Natural killer cell (primary cell): ENCODE data around the gene TBPL2. TPM values are rescaled to one million over a fixed set of nuclear protein-coding genes. Genes with fewer than 3 reads are reported as not detected.
A peak's percentile ranks its signal among the peaks of the same experiment; 100 is the strongest.

ENCODE experiments used
- ATAC-seq, 3 donors: fragments of 150-1000 bp in 2 of 3; fragments of 200-7000 bp in 1 of 3; cut with Tn5 transposase; 1 replicate in 1 of 3; 2 replicates in 2 of 3; pipeline ENCODE4 v1.10.0; 2021; ENCODE audit warnings: mild to moderate bottlenecking in 2 of 3, moderate library complexity in 2 of 3
- DNase-seq, 2 donors: peaks; one replicate each; pipeline versions ENCODE4 v3.0.0 to v3.0.0-alpha.2; 2013 to 2021; ENCODE audit warnings: mixed read lengths in 1 of 2
- H3K27ac ChIP-seq: one replicate; pipeline ENCODE4 v1.5.1; 2013; ENCODE audit warnings: mild to moderate bottlenecking, low read length
- H3K27me3 ChIP-seq: one replicate; pipeline ENCODE4 v1.6.1; 2013; ENCODE audit warnings: low read length; ENCODE audit not compliant: control insufficient read depth, insufficient read depth
- H3K36me3 ChIP-seq: one replicate; pipeline ENCODE4 v1.6.1; 2013; ENCODE audit warnings: low read length; ENCODE audit not compliant: control insufficient read depth, insufficient read depth
- H3K4me1 ChIP-seq: one replicate; pipeline ENCODE4 v1.6.1; 2013; ENCODE audit warnings: low read length; ENCODE audit not compliant: control insufficient read depth, insufficient read depth
- H3K4me3 ChIP-seq: one replicate; pipeline ENCODE4 v1.5.1; 2013; ENCODE audit warnings: low read length
- H3K9me3 ChIP-seq: one replicate; pipeline ENCODE4 v1.6.1; 2013; ENCODE audit warnings: low read length; ENCODE audit not compliant: control insufficient read depth, insufficient read depth
- H3K27ac Mint-ChIP-seq, 2 donors: one replicate each; pipeline ENCODE4 v1.8.0; 2022; ENCODE audit warnings: mild to moderate bottlenecking in 2 of 2, mixed read lengths in 2 of 2, moderate library complexity in 1 of 2
- H3K27me3 Mint-ChIP-seq, 2 donors: one replicate each; pipeline ENCODE4 v1.8.0; 2022; ENCODE audit warnings: low read depth in 2 of 2, mixed read lengths in 2 of 2
- H3K36me3 Mint-ChIP-seq: one replicate; pipeline ENCODE4 v1.8.0; 2022; ENCODE audit warnings: mixed read lengths
- H3K4me1 Mint-ChIP-seq, 2 donors: one replicate each; pipeline ENCODE4 v1.8.0; 2022; ENCODE audit warnings: mixed read lengths in 2 of 2
- H3K4me3 Mint-ChIP-seq: one replicate; pipeline ENCODE4 v1.8.0; 2022; ENCODE audit warnings: mild to moderate bottlenecking, moderate library complexity, mixed read lengths
- H3K9me3 Mint-ChIP-seq, 2 donors: one replicate each; pipeline ENCODE4 v1.8.0; 2022; ENCODE audit warnings: mixed read lengths in 2 of 2
- CTCF ChIP-seq: fragments of 200-600 bp; IDR thresholded peaks from one replicate; pipeline ENCODE4 v1.8.0; 2022; ENCODE audit warnings: antibody characterized with exemption
- WGBS: methylation state at CpG from one replicate; pipeline ENCODE4 v1.1.7; 2013; ENCODE audit warnings: missing lambda C conversion rate; ENCODE audit not compliant: insufficient coverage; 5-methylcytosine and 5-hydroxymethylcytosine counted together
- intact Hi-C: fragments of 100-400 bp; cut with micrococcal nuclease; formaldehyde crosslinking; loops from one replicate; pipeline ENCODE4 v1.14.2; 2022
- total RNA-seq, 4 donors: library from RNA; stranded (reverse); fragments of 120-200 nt in 1 of 4; gene quantifications; one replicate each; pipeline versions ENCODE4 v1.2.3 to v1.2.4, GENCODE V29; 2013 to 2022

The TBPL2 gene
- total RNA-seq, 3 donors from 2014 or later (not counting 1 experiment from before 2014, with no cell fraction given) = not detected

GRCh38 chr14:55438066-55438683 is 2.2 kb downstream of the TBPL2 start:
- DNase-seq = peak in 1 of 2 donors; percentile 40
- no peaks in the 10 kb centered on the region for H3K9me3 Mint-ChIP-seq
- intact Hi-C loops = no loop called here

GRCh38 chr14:55436931-55437330 is 3.5 kb downstream of the TBPL2 start:
- H3K4me3 ChIP-seq = no peak overlapping the region
- peaks cover 2% of the 10 kb centered on the region for H3K27me3 ChIP-seq
- H3K4me1 ChIP-seq = peaks cover 6% of the 10 kb centered on the region
- DNase-seq (no peak), ATAC-seq (no peak)
- H3K9me3 ChIP-seq = no peaks in the 10 kb centered on the region
- H3K27ac Mint-ChIP-seq = no peak overlapping the region
- peaks cover 9 to 15% of the 10 kb centered on the region in 2 donors for H3K4me1 Mint-ChIP-seq
- H3K27ac ChIP-seq = no peak overlapping the region
- peaks cover 0 to 6% of the 10 kb centered on the region in 2 donors for H3K27me3 Mint-ChIP-seq
- intact Hi-C loops = no loop called here
- no peaks in the 10 kb centered on the region for H3K9me3 Mint-ChIP-seq
- no peak for TF ChIP-seq CTCF
- no peaks in the 10 kb centered on the region for H3K36me3 Mint-ChIP-seq
- WGBS = 89% methylated on average over 4 of the region's 4 CpGs
- no peak overlapping the region for H3K4me3 Mint-ChIP-seq
- H3K36me3 ChIP-seq = no peaks in the 10 kb centered on the region

More at GRCh38 chr14:55438066-55438683, 2.2 kb downstream of the TBPL2 start:
- Mint-ChIP-seq H3K27me3 (peaks cover 0 to 6% of the 10 kb centered on the region in 2 donors), H3K4me3 (no peak overlapping the region), H3K4me1 (peaks cover 9 to 15% of the 10 kb centered on the region in 2 donors), H3K36me3 (no peaks in the 10 kb centered on the region), H3K27ac (no peak overlapping the region)
- no peak overlapping the region for H3K4me3 ChIP-seq
- H3K27me3 ChIP-seq = peaks cover 2% of the 10 kb centered on the region
- no peak overlapping the region for H3K27ac ChIP-seq
- no peaks in the 10 kb centered on the region for H3K36me3 ChIP-seq
- H3K4me1 ChIP-seq = peaks cover 6% of the 10 kb centered on the region
- no peaks in the 10 kb centered on the region for H3K9me3 ChIP-seq
- no peak for ATAC-seq
- 58% methylated on average over 10 of the region's 10 CpGs for WGBS
- TF ChIP-seq CTCF = no peak

- H3K4me3 Mint-ChIP-seq = no peak overlapping the region
- ATAC-seq (no peak), DNase-seq (no peak)
- H3K27me3 Mint-ChIP-seq = peaks cover 0 to 6% of the 10 kb centered on the region in 2 donors
- no peaks in the 10 kb centered on the region for H3K36me3 ChIP-seq
- TF ChIP-seq CTCF = no peak
- H3K36me3 Mint-ChIP-seq = no peaks in the 10 kb centered on the region
- no peak overlapping the region for H3K4me3 ChIP-seq
- intact Hi-C loops = no loop called here
- no peaks in the 10 kb centered on the region for H3K9me3 ChIP-seq
- peaks cover 6% of the 10 kb centered on the region for H3K4me1 ChIP-seq
- H3K9me3 Mint-ChIP-seq = no peaks in the 10 kb centered on the region
- H3K27ac ChIP-seq = no peak overlapping the region
- H3K27me3 ChIP-seq = peaks cover 2% of the 10 kb centered on the region
- 77% methylated on average over 4 of the region's 4 CpGs for WGBS
- H3K27ac Mint-ChIP-seq = no peak overlapping the region
- peaks cover 9 to 15% of the 10 kb centered on the region in 2 donors for H3K4me1 Mint-ChIP-seq
Observed at GRCh38 chr14:55436519-55436918, 3.9 kb downstream of the TBPL2 start.

GRCh38 chr14:55434805-55435174 is 5.6 kb downstream of the TBPL2 start:
- Histone ChIP-seq H3K27me3 (peaks cover 2% of the 10 kb centered on the region), H3K36me3 (no peaks in the 10 kb centered on the region), H3K9me3 (no peaks in the 10 kb centered on the region), H3K4me1 (peaks cover 6% of the 10 kb centered on the region), H3K4me3 (no peak overlapping the region), H3K27ac (no peak overlapping the region)
- ATAC-seq (no peak), DNase-seq (no peak)
- Mint-ChIP-seq H3K4me1 (peaks cover 9 to 15% of the 10 kb centered on the region in 2 donors), H3K27me3 (peaks cover 0 to 3% of the 10 kb centered on the region in 2 donors), H3K36me3 (no peaks in the 10 kb centered on the region), H3K9me3 (no peaks in the 10 kb centered on the region), H3K27ac (no peak overlapping the region), H3K4me3 (no peak overlapping the region)
- TF ChIP-seq CTCF = no peak
- intact Hi-C loops = no loop called here
- 70% methylated on average over 2 of the region's 3 CpGs for WGBS
